IMR-90 (cell line): ENCODE results near the gene KIF22.

ENCODE experiments used
- CHD1 ChIP-seq: IDR thresholded peaks from 2 replicates; pipeline ENCODE4 v1.6.1; 2012; ENCODE audit warnings: low read depth, low read length, improper control_type of control experiment
- SMC3 ChIP-seq: fragments of 150-350 bp; IDR thresholded peaks from 2 replicates; pipeline ENCODE4 v1.6.1; 2016; ENCODE audit warnings: low read depth, mild to moderate bottlenecking, antibody characterized with exemption, low read length, moderate library complexity

DNA sequence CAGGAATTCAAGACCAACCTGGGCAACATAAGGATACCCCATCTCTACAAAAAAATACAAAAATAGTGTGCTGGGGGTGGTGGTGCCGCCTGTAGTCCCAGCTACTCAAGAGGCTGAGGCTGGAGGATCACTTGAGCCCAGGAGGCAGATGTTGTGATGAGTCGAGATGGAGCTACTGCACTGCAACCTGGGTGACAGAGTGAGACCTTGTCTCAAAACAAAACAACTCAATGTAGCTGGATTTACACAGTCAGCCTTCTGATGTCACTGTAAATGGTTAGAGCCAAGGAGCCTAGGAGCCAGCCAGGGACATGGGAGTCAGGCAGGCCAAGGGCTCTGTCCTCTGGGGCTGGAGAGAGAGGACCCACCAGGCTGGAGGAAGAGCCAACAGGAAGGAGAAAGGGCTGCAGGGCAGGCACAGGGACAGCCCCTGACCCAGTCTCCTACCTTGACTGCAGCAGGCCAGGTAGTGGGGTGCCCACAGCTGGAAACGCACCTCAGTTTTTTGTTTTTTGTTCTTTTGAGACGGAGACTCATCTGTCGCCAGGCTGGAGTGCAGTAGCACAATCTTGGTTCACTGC lies 64.1 kb downstream of the KIF22 start:
- no peak for TF ChIP-seq SMC3
- no peak for TF ChIP-seq CHD1
